CD8-positive, alpha-beta memory T cell (primary cell): ENCODE results near the gene SH2B2. TPM values are rescaled to one million over a fixed set of nuclear protein-coding genes. Genes with fewer than 3 reads are reported as not detected.
A peak's percentile ranks its signal among the peaks of the same experiment; 100 is the strongest.

Experiments
- CTCF ChIA-PET: fragments of 350-600 bp; sonication (Branson Sonifier 250); formaldehyde crosslinking; loops from one replicate; lab custom pipeline; 2021; ENCODE audit warnings: antibody characterized with exemption; lab: Charles Lee
- POLR2A ChIA-PET: fragments of 350-600 bp; sonication (Branson Sonifier 250); formaldehyde crosslinking; loops from one replicate; lab custom pipeline; 2021; ENCODE audit warnings: antibody characterized with exemption; lab: Charles Lee
- DNase-seq, 5 donors: peaks; one replicate each; pipeline versions ENCODE4 v3.0.0 to v3.0.0-alpha.2; 2020 to 2022; ENCODE audit warnings: mixed read lengths in 1 of 5
- H3K27ac ChIP-seq: one replicate; pipeline ENCODE4 v1.7.0; 2013; ENCODE audit warnings: low read depth, mild to moderate bottlenecking, low read length, moderate library complexity
- H3K27me3 ChIP-seq: 2 replicates; pipeline ENCODE4 v1.7.0; 2013; ENCODE audit warnings: low read length, mild to moderate bottlenecking; ENCODE audit not compliant: insufficient read depth, poor library complexity, severe bottlenecking
- H3K36me3 ChIP-seq: 2 replicates; pipeline ENCODE4 v1.7.0; 2013; ENCODE audit warnings: mild to moderate bottlenecking, low read length, moderate library complexity; ENCODE audit not compliant: insufficient read depth
- H3K4me1 ChIP-seq: 2 replicates; pipeline ENCODE4 v1.7.0; 2013; ENCODE audit warnings: mild to moderate bottlenecking, low read length, moderate library complexity; ENCODE audit not compliant: insufficient read depth
- H3K4me3 ChIP-seq: 2 replicates; pipeline ENCODE4 v1.7.0; 2013; ENCODE audit warnings: mild to moderate bottlenecking, low read length
- H3K9me3 ChIP-seq: 2 replicates; pipeline ENCODE4 v1.7.0; 2013; ENCODE audit warnings: mild to moderate bottlenecking, low read length
- H3K27ac Mint-ChIP-seq, 8 donors: one replicate each; pipeline ENCODE4 v1.8.0; 2020 to 2021; ENCODE audit warnings: mixed read lengths in 8 of 8, mild to moderate bottlenecking in 6 of 8, inconsistent platforms in 3 of 8, moderate library complexity in 3 of 8
- H3K27me3 Mint-ChIP-seq, 2 donors: one replicate each; pipeline ENCODE4 v1.8.0; 2020 to 2021; ENCODE audit warnings: mixed read lengths in 2 of 2, mild to moderate bottlenecking in 1 of 2, moderate library complexity in 1 of 2
- H3K36me3 Mint-ChIP-seq, 3 donors: one replicate each; pipeline ENCODE4 v1.8.0; 2020 to 2021; ENCODE audit warnings: mixed read lengths in 3 of 3, inconsistent platforms in 1 of 3, mild to moderate bottlenecking in 1 of 3
- H3K4me1 Mint-ChIP-seq, 3 donors: one replicate each; pipeline ENCODE4 v1.8.0; 2020 to 2021; ENCODE audit warnings: mixed read lengths in 3 of 3, inconsistent platforms in 1 of 3, mild to moderate bottlenecking in 1 of 3
- H3K4me3 Mint-ChIP-seq, 7 donors: one replicate each; pipeline ENCODE4 v1.8.0; 2020 to 2021; ENCODE audit warnings: mixed read lengths in 7 of 7, mild to moderate bottlenecking in 6 of 7, moderate library complexity in 4 of 7, inconsistent platforms in 2 of 7
- H3K9me3 Mint-ChIP-seq, 5 donors: one replicate each; pipeline ENCODE4 v1.8.0; 2020 to 2022; ENCODE audit warnings: mixed read lengths in 5 of 5, mild to moderate bottlenecking in 3 of 5, moderate library complexity in 2 of 5, inconsistent platforms in 1 of 5
- polyA plus RNA-seq: library from polyadenylated mRNA; unstranded; fragments of 300-500 nt; fragmentation: Illumina TruSeq; gene quantifications from one replicate; pipeline ENCODE4 v1.2.3, GENCODE V29; 2021
- total RNA-seq, 2 experiments: library from RNA; stranded (reverse); gene quantifications; one replicate each; pipeline ENCODE4 v1.2.3, GENCODE V29; 2021

The SH2B2 gene
- total and polyA plus RNA-seq, 3 experiments from 2014 or later = 1.5 to 1.8 (median 1.8) TPM

GRCh38 chr7:102280521-102280920, 6.1 kb upstream of the SH2B2 start:
- DNase-seq = no peak
- ChIA-PET CTCF (interaction anchor here (1.1 to 3.3 kb wide), 4 partner anchors 8 to 170 kb away, joined by 5 to 21 read pairs (median 7); no protein-coding TSS in a partner anchor), POLR2A (no interaction called here)
- Mint-ChIP-seq H3K27me3 (no peaks in the 10 kb centered on the region), H3K27ac (no peak overlapping the region), H3K4me1 (peaks cover 12 to 18% (median 14%) of the 10 kb centered on the region in 3 donors), H3K4me3 (no peak overlapping the region), H3K36me3 (no peaks in the 10 kb centered on the region), H3K9me3 (peaks cover 0 to 2% (median 0%) of the 10 kb centered on the region in 5 donors)
- no peaks in the 10 kb centered on the region for H3K36me3 ChIP-seq
- no peak overlapping the region for H3K27ac ChIP-seq
- H3K4me3 ChIP-seq = no peak overlapping the region
- no peaks in the 10 kb centered on the region for H3K27me3 ChIP-seq
- no peaks in the 10 kb centered on the region for H3K9me3 ChIP-seq
- H3K4me1 ChIP-seq = no peaks in the 10 kb centered on the region

- Histone ChIP-seq H3K36me3 (no peaks in the 10 kb centered on the region), H3K4me1 (no peaks in the 10 kb centered on the region), H3K4me3 (no peak overlapping the region), H3K27ac (no peak overlapping the region), H3K9me3 (no peaks in the 10 kb centered on the region), H3K27me3 (no peaks in the 10 kb centered on the region)
- H3K9me3 Mint-ChIP-seq = peaks cover 0 to 2% (median 0%) of the 10 kb centered on the region in 5 donors
- ChIA-PET POLR2A (no interaction called here), CTCF (interaction anchor here (1.4 to 3.3 kb wide), 3 partner anchors 9 to 168 kb away, joined by 5 to 21 read pairs (median 8); no protein-coding TSS in a partner anchor)
- no peaks in the 10 kb centered on the region for H3K27me3 Mint-ChIP-seq
- H3K36me3 Mint-ChIP-seq = no peaks in the 10 kb centered on the region
- H3K4me3 Mint-ChIP-seq = peak overlapping the region in 1 of 7 donors; percentile 5
- peak overlapping the region in 1 of 8 donors; percentile 63 for H3K27ac Mint-ChIP-seq
- DNase-seq = no peak
- H3K4me1 Mint-ChIP-seq = peaks cover 14 to 20% (median 14%) of the 10 kb centered on the region in 3 donors
These were observed 4.9 kb upstream of the SH2B2 start for GRCh38 chr7:102281785-102282184.

GRCh38 chr7:102282465-102283362, 4.0 kb upstream of the SH2B2 start:
- POLR2A ChIA-PET = no interaction called here
- peak overlapping the region in 2 of 7 donors; percentile 39 to 54 for H3K4me3 Mint-ChIP-seq

GRCh38 chr7:102283477-102284189, 3.0 kb upstream of the SH2B2 start:
- H3K4me1 ChIP-seq = peaks cover 11% of the 10 kb centered on the region
- H3K27ac ChIP-seq = no peak overlapping the region
- no peaks in the 10 kb centered on the region for H3K27me3 ChIP-seq
- Mint-ChIP-seq H3K27me3 (no peaks in the 10 kb centered on the region), H3K4me3 (peak overlapping the region in 3 of 7 donors; percentile 54 to 93 (median 82)), H3K36me3 (no peaks in the 10 kb centered on the region), H3K9me3 (peaks cover 0 to 2% (median 0%) of the 10 kb centered on the region in 5 donors), H3K27ac (peak overlapping the region in 4 of 8 donors; percentile 38 to 84 (median 68)), H3K4me1 (peaks cover 16 to 27% (median 19%) of the 10 kb centered on the region in 3 donors)
- H3K4me3 ChIP-seq = no peak overlapping the region
- no peaks in the 10 kb centered on the region for H3K9me3 ChIP-seq
- no peak for DNase-seq
- ChIA-PET CTCF (no interaction called here), POLR2A (no interaction called here)
- no peaks in the 10 kb centered on the region for H3K36me3 ChIP-seq

More at GRCh38 chr7:102282465-102283362, 4.0 kb upstream of the SH2B2 start:
- CTCF ChIA-PET = no interaction called here
- H3K36me3 ChIP-seq = no peaks in the 10 kb centered on the region
- H3K4me3 ChIP-seq = no peak overlapping the region
- no peaks in the 10 kb centered on the region for H3K27me3 ChIP-seq
- no peak overlapping the region for H3K27ac ChIP-seq
- H3K9me3 ChIP-seq = no peaks in the 10 kb centered on the region
- Mint-ChIP-seq H3K36me3 (no peaks in the 10 kb centered on the region), H3K4me1 (peaks cover 14 to 20% (median 15%) of the 10 kb centered on the region in 3 donors), H3K27ac (peak overlapping the region in 1 of 8 donors; percentile 25), H3K27me3 (no peaks in the 10 kb centered on the region), H3K9me3 (peaks cover 0 to 2% (median 0%) of the 10 kb centered on the region in 5 donors)
- peaks cover 2% of the 10 kb centered on the region for H3K4me1 ChIP-seq
- DNase-seq = no peak

- Mint-ChIP-seq H3K9me3 (peaks cover 0 to 2% (median 0%) of the 10 kb centered on the region in 5 donors), H3K4me3 (peak overlapping the region; percentile 54 to 93 (median 80)), H3K4me1 (peaks cover 19 to 31% (median 22%) of the 10 kb centered on the region in 3 donors), H3K36me3 (no peaks in the 10 kb centered on the region), H3K27me3 (no peaks in the 10 kb centered on the region), H3K27ac (peak overlapping the region in 6 of 8 donors; percentile 43 to 84 (median 81))
- H3K36me3 ChIP-seq = no peaks in the 10 kb centered on the region
- POLR2A ChIA-PET = no interaction called here
- no peaks in the 10 kb centered on the region for H3K9me3 ChIP-seq
- CTCF ChIA-PET = no interaction called here
- no peaks in the 10 kb centered on the region for H3K27me3 ChIP-seq
- H3K27ac ChIP-seq = no peak overlapping the region
- DNase-seq = peak in 2 of 5 donors; percentile 23 to 35
- H3K4me3 ChIP-seq = no peak overlapping the region
- peaks cover 14% of the 10 kb centered on the region for H3K4me1 ChIP-seq
These were observed 2.3 kb upstream of the SH2B2 start for GRCh38 chr7:102284399-102284798.

GRCh38 chr7:102284891-102285539, 1.7 kb upstream of the SH2B2 start:
- Mint-ChIP-seq H3K4me3 (peak overlapping the region; percentile 54 to 93 (median 82)), H3K4me1 (peaks cover 18 to 30% (median 22%) of the 10 kb centered on the region in 3 donors), H3K27ac (peak overlapping the region in 5 of 8 donors; percentile 43 to 84 (median 81)), H3K36me3 (no peaks in the 10 kb centered on the region), H3K27me3 (no peaks in the 10 kb centered on the region), H3K9me3 (peaks cover 0 to 2% (median 0%) of the 10 kb centered on the region in 5 donors)
- Histone ChIP-seq H3K27ac (no peak overlapping the region), H3K9me3 (no peaks in the 10 kb centered on the region), H3K36me3 (no peaks in the 10 kb centered on the region), H3K27me3 (no peaks in the 10 kb centered on the region), H3K4me1 (peaks cover 14% of the 10 kb centered on the region), H3K4me3 (no peak overlapping the region)
- DNase-seq = no peak
- CTCF ChIA-PET = interaction anchor here (1.0 kb wide), 1 partner anchor 106 kb away, joined by 4 read pairs; no protein-coding TSS in a partner anchor
- POLR2A ChIA-PET = no interaction called here

- Mint-ChIP-seq H3K36me3 (no peaks in the 10 kb centered on the region), H3K9me3 (peaks cover 0 to 2% (median 0%) of the 10 kb centered on the region in 5 donors), H3K27ac (peak overlapping the region in 4 of 8 donors; percentile 43 to 81 (median 76)), H3K4me1 (peaks cover 18 to 30% (median 22%) of the 10 kb centered on the region in 3 donors), H3K4me3 (peak overlapping the region; percentile 73 to 93 (median 82)), H3K27me3 (peaks cover 0 to 2% of the 10 kb centered on the region in 2 donors)
- no peaks in the 10 kb centered on the region for H3K27me3 ChIP-seq
- peak overlapping the region; percentile 37 for H3K4me3 ChIP-seq
- no peak overlapping the region for H3K27ac ChIP-seq
- DNase-seq = peak in 1 of 5 donors; percentile 53
- POLR2A ChIA-PET = no interaction called here
- CTCF ChIA-PET = interaction anchor here (1.0 kb wide), 1 partner anchor 106 kb away, joined by 4 read pairs; no protein-coding TSS in a partner anchor
- no peaks in the 10 kb centered on the region for H3K36me3 ChIP-seq
- H3K4me1 ChIP-seq = peaks cover 14% of the 10 kb centered on the region
- no peaks in the 10 kb centered on the region for H3K9me3 ChIP-seq
These were observed 980 bp upstream of the SH2B2 start for GRCh38 chr7:102285540-102286236.
